Breast epithelium (tissue), 3 donors: ENCODE results near the gene POU5F1.

Source experiments
- POLR2A ChIP-seq: fragments of 450-650 bp; IDR thresholded peaks from one replicate; pipeline ENCODE4 v1.6.1; 2016; ENCODE audit warnings: antibody characterized with exemption, mild to moderate bottlenecking, moderate library complexity
- POLR2AphosphoS5 ChIP-seq, 3 donors: sonication (generic); formaldehyde crosslinking; IDR thresholded peaks; one replicate each; pipeline ENCODE4 v1.6.1; 2017; ENCODE audit warnings: antibody characterized with exemption in 3 of 3
- TF ChIP-seq, protein P1 (sequence below), 3 donors: fragments of 450-650 bp; IDR thresholded peaks; one replicate each; pipeline ENCODE4 v1.5.1; 2016 to 2017; ENCODE audit warnings: antibody characterized with exemption in 3 of 3, mild to moderate bottlenecking in 3 of 3, moderate library complexity in 3 of 3

GRCh38 chr6:31142361-31142761 is 28.1 kb downstream of the POU5F1 start:
- no peak for TF ChIP-seq POLR2A
- TF ChIP-seq, protein P1, sequence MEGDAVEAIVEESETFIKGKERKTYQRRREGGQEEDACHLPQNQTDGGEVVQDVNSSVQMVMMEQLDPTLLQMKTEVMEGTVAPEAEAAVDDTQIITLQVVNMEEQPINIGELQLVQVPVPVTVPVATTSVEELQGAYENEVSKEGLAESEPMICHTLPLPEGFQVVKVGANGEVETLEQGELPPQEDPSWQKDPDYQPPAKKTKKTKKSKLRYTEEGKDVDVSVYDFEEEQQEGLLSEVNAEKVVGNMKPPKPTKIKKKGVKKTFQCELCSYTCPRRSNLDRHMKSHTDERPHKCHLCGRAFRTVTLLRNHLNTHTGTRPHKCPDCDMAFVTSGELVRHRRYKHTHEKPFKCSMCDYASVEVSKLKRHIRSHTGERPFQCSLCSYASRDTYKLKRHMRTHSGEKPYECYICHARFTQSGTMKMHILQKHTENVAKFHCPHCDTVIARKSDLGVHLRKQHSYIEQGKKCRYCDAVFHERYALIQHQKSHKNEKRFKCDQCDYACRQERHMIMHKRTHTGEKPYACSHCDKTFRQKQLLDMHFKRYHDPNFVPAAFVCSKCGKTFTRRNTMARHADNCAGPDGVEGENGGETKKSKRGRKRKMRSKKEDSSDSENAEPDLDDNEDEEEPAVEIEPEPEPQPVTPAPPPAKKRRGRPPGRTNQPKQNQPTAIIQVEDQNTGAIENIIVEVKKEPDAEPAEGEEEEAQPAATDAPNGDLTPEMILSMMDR (IDR thresholded peaks at IDR 0.05): no peak
- no peak for TF ChIP-seq POLR2AphosphoS5 (IDR thresholded peaks at IDR 0.05)
